ENCODE data around the gene ARPC4.

Gene ARPC4

DNA sequence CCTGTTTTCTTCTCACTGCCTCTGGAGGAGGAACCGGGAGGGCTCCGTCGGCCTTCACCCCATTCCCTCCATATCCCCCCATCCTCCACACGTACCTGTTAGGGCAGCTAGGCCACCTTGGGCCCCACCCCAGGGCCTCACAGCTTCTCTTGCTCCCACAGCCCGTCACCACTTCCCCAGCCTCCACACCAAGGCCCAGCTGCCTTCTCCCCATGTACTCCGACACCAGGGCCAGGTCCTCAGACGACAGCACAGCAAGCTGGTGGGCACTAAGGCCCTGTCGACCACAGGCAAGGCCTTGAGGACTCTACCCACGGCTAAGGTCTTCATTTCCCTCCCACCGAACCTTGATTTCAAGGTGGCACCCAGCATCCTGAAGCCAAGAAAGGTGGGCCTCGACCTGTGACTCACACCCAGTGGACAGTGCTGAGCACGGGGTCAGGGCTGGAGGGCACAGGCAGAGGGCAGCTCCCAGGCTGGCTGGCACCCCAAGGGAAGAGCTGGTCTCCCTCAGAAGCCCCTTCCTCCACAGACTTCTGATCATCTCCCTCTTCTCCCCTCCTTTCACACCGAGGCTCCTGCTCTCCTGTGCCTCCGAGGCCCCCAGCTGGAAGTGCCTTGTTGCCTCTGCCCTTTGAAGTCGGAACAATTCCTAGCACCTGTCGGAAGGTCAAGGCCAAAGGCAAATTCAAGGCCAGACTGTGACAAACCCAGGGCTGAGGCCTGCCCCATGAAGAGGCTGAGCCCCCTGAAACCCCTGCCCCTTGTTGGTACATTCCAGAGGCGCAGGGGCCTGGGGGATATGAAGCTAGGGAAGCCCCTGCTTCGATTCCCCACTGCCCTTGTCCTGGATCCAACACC is 41.9 kb downstream of the ARPC4 start:
- TF ChIP-seq, protein P1, sequence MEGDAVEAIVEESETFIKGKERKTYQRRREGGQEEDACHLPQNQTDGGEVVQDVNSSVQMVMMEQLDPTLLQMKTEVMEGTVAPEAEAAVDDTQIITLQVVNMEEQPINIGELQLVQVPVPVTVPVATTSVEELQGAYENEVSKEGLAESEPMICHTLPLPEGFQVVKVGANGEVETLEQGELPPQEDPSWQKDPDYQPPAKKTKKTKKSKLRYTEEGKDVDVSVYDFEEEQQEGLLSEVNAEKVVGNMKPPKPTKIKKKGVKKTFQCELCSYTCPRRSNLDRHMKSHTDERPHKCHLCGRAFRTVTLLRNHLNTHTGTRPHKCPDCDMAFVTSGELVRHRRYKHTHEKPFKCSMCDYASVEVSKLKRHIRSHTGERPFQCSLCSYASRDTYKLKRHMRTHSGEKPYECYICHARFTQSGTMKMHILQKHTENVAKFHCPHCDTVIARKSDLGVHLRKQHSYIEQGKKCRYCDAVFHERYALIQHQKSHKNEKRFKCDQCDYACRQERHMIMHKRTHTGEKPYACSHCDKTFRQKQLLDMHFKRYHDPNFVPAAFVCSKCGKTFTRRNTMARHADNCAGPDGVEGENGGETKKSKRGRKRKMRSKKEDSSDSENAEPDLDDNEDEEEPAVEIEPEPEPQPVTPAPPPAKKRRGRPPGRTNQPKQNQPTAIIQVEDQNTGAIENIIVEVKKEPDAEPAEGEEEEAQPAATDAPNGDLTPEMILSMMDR (IDR thresholded peaks at IDR 0.05; ENCODE audit: insufficient read depth, missing control alignments) = no peak
- DNase-seq (ENCODE audit: insufficient read length, low spot score) (no peak), FAIRE-seq (no peak)

DNA sequence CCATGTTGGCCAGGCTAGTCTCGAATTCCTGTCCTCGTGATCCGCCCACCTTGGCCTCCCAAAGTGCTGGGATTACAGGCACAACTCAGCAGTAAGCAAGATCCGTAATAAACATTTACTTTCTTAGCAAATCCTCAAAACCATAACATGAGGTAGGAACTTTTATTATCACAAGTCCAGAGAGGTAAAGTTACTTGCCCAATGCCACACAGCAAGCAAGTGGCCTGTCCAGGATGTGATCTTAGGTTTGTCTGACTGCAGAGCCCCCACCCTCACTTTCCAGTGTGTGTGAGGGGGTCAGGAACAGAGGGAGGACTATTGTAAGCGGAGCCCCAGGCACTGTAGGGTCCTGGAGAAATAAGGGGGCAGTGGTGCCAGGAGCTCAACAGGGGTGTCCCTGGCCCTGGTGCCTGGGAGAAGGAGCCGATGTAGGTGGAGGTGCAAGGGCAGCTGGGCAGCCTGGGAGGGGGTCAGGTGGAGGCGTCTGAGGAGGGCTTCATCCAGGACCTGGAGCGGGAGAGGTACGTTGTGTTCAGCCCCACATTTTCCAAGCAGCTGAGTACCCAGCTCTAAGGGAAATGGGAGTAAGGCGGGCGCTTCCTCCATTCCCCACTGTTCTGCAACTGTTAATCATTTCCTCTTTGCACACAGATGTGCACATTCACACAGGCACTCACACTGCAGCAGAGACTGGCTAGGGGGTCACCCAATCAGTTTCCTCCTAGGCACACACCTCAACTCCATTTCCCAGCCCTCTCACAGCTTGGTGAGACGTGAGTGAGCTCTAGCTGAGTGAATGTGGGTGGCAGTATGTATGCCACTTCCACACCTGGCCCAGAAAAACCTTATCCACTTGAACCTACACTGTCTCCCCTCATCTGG is 45.1 kb downstream of the ARPC4 start:
- FAIRE-seq (no peak), DNase-seq (ENCODE audit: insufficient read length, low spot score) (peak; percentile 5)
- TF ChIP-seq, protein P1 (IDR thresholded peaks at IDR 0.05; ENCODE audit: insufficient read depth, missing control alignments) = no peak

GRCh38 chr3:9838856-9839255 is 46.0 kb downstream of the ARPC4 start:
- DNase-seq (ENCODE audit: insufficient read length, low spot score) = no peak
- FAIRE-seq = no peak
- TF ChIP-seq, protein P1 (IDR thresholded peaks at IDR 0.05; ENCODE audit: insufficient read depth, missing control alignments) = no peak

- no peak for DNase-seq (ENCODE audit: insufficient read length, low spot score)
- TF ChIP-seq, protein P1 (IDR thresholded peaks at IDR 0.05; ENCODE audit: insufficient read depth, missing control alignments) = no peak
- FAIRE-seq = no peak
Observed at GRCh38 chr3:9841015-9841414, 48.1 kb downstream of the ARPC4 start.

GRCh38 chr3:9843715-9844438 is 51.0 kb downstream of the ARPC4 start, which contains the start of gene RPUSD3:
Gene RPUSD3 (minus strand): TSS chr3:9844008. CDS start chr3:9843990, 18 bp downstream.
- FAIRE-seq (no peak), DNase-seq (ENCODE audit: insufficient read length, low spot score) (peak; percentile 97)
- TF ChIP-seq, protein P1 (IDR thresholded peaks at IDR 0.05; ENCODE audit: insufficient read depth, missing control alignments) = no peak

- TF ChIP-seq, protein P1 (IDR thresholded peaks at IDR 0.05; ENCODE audit: insufficient read depth, missing control alignments) = no peak
- no peak for FAIRE-seq
- DNase-seq (ENCODE audit: insufficient read length, low spot score) = no peak
Observed at GRCh38 chr3:9846231-9846630, 53.3 kb downstream of the ARPC4 start.

Data from D721Med (cell line).